WTC11 (cell line): Measurements from ENCODE around the gene COL2A1. TPM values are rescaled to one million over a fixed set of nuclear protein-coding genes. Genes with fewer than 3 reads are reported as not detected.

ENCODE experiments used
- ATAC-seq: fragments of 200-7000 bp; cut with Tn5 transposase; 2 replicates; pipeline ENCODE4 v1.10.0; 2021; ENCODE audit warnings: mild to moderate bottlenecking, moderate library complexity
- CTCF ChIA-PET: fragments of 300-600 bp; sonication (Branson Sonifier 250); formaldehyde crosslinking; loops from one replicate; lab custom pipeline; 2021; ENCODE audit warnings: antibody characterized with exemption; lab: Charles Lee
- POLR2A ChIA-PET: fragments of 350-600 bp; sonication (Branson Sonifier 250); formaldehyde crosslinking; loops from one replicate; lab custom pipeline; 2021; ENCODE audit warnings: antibody characterized with exemption; lab: Charles Lee
- DNase-seq: peaks from one replicate; pipeline ENCODE4 v3.0.0; 2021; ENCODE audit warnings: low spot score
- H3K27ac Mint-ChIP-seq: 2 replicates; pipeline ENCODE4 v1.8.0; 2021; ENCODE audit warnings: mixed read lengths
- H3K27me3 Mint-ChIP-seq: 2 replicates; pipeline ENCODE4 v1.8.0; 2021; ENCODE audit warnings: low read depth, mild to moderate bottlenecking, moderate library complexity, mixed read lengths
- H3K36me3 Mint-ChIP-seq: 2 replicates; pipeline ENCODE4 v1.8.0; 2021; ENCODE audit warnings: mixed read lengths
- H3K4me1 Mint-ChIP-seq: 2 replicates; pipeline ENCODE4 v1.8.0; 2022; ENCODE audit warnings: mixed read lengths
- H3K4me3 Mint-ChIP-seq: 2 replicates; pipeline ENCODE4 v1.8.0; 2021; ENCODE audit warnings: mild to moderate bottlenecking, moderate library complexity, mixed read lengths
- H3K9me3 Mint-ChIP-seq: 2 replicates; pipeline ENCODE4 v1.8.0; 2021; ENCODE audit warnings: mixed read lengths
- AFF4 ChIP-seq: sonication (generic); formaldehyde crosslinking; IDR thresholded peaks from 2 replicates; pipeline ENCODE4 v1.8.1; 2023; ENCODE audit warnings: mild to moderate bottlenecking, missing genetic modification reagents, borderline replicate concordance
- GTF2I ChIP-seq: fragments of 250-450 bp; sonication (Bioruptor Pico); conservative IDR thresholded peaks from 2 replicates; pipeline ENCODE4 v1.4.0; 2021; ENCODE audit warnings: mild to moderate bottlenecking
- JUN ChIP-seq: sonication (generic); formaldehyde crosslinking; IDR thresholded peaks from 2 replicates; pipeline ENCODE4 v1.8.0; 2023; ENCODE audit warnings: mild to moderate bottlenecking, missing genetic modification reagents
- NR1H2 ChIP-seq: sonication (generic); formaldehyde crosslinking; IDR thresholded peaks from 2 replicates; pipeline ENCODE4 v1.9.0; 2021; ENCODE audit warnings: mild to moderate bottlenecking, moderate library complexity, missing genetic modification reagents
- PREB ChIP-seq: sonication (generic); formaldehyde crosslinking; IDR thresholded peaks from 2 replicates; pipeline ENCODE4 v1.8.1; 2022; ENCODE audit warnings: mild to moderate bottlenecking, missing genetic modification reagents, moderate library complexity, borderline replicate concordance
- PRRX2 ChIP-seq: fragments of 250-450 bp; sonication (Bioruptor Pico); IDR thresholded peaks from 2 replicates; pipeline ENCODE4 v1.8.0; 2021; ENCODE audit warnings: mild to moderate bottlenecking
- SMAD4 ChIP-seq: sonication (generic); formaldehyde crosslinking; IDR thresholded peaks from 2 replicates; pipeline ENCODE4 v1.8.0; 2022; ENCODE audit warnings: mild to moderate bottlenecking, missing genetic modification reagents
- TCF7 ChIP-seq: sonication (generic); formaldehyde crosslinking; IDR thresholded peaks from 2 replicates; pipeline ENCODE4 v1.8.0; 2022; ENCODE audit warnings: mild to moderate bottlenecking, low read depth, missing genetic modification reagents, moderate library complexity
- TP53 ChIP-seq: sonication (generic); formaldehyde crosslinking; IDR thresholded peaks from 2 replicates; pipeline ENCODE4 v1.8.1; 2023; ENCODE audit warnings: mild to moderate bottlenecking, missing genetic modification reagents
- ZMAT4 ChIP-seq: fragments of 250-450 bp; sonication (Bioruptor Pico); IDR thresholded peaks from 2 replicates; pipeline ENCODE4 v1.9.0; 2021; ENCODE audit warnings: mild to moderate bottlenecking
- ZNF671 ChIP-seq: fragments of 250-450 bp; sonication (Bioruptor Pico); IDR thresholded peaks from 2 replicates; pipeline ENCODE4 v1.8.0; 2021; ENCODE audit warnings: mild to moderate bottlenecking
- total RNA-seq: library from RNA; stranded (reverse); gene quantifications from 3 replicates; pipeline ENCODE4 v1.2.3, GENCODE V29; 2021
- TF ChIP-seq, protein P1 (sequence below): sonication (generic); formaldehyde crosslinking; IDR thresholded peaks from 2 replicates; pipeline ENCODE4 v1.8.1; 2022; ENCODE audit warnings: low read depth, mild to moderate bottlenecking, moderate library complexity, missing genetic modification reagents, borderline replicate concordance
- TF ChIP-seq, protein P2 (sequence below): sonication (generic); formaldehyde crosslinking; IDR thresholded peaks from 2 replicates; pipeline ENCODE4 v1.8.0; 2023; ENCODE audit warnings: mild to moderate bottlenecking, missing genetic modification reagents
- TF ChIP-seq, protein P3 (sequence below): sonication (generic); formaldehyde crosslinking; IDR thresholded peaks from 2 replicates; pipeline ENCODE4 v1.8.0; 2022; ENCODE audit warnings: mild to moderate bottlenecking, missing genetic modification reagents
- TF ChIP-seq, protein P4 (sequence below): fragments of 250-450 bp; sonication (Bioruptor Pico); IDR thresholded peaks from 2 replicates; pipeline ENCODE4 v1.8.0; 2021; ENCODE audit warnings: mild to moderate bottlenecking

Gene COL2A1
- total RNA-seq, 1 experiment from 2014 or later, result 20.9 TPM

GRCh38 chr12:47939009-47939601 is 65.2 kb downstream of the COL2A1 start:
- no peaks in the 10 kb centered on the region for H3K36me3 Mint-ChIP-seq
- H3K4me3 Mint-ChIP-seq, result no peak overlapping the region
- DNase-seq, result no peak
- H3K27me3 Mint-ChIP-seq, result peaks cover 27% of the 10 kb centered on the region
- H3K9me3 Mint-ChIP-seq, result no peaks in the 10 kb centered on the region
- ChIA-PET CTCF (interaction anchor here (1.0 to 2.1 kb wide), 3 partner anchors 7 to 34 kb away, joined by 3 to 13 read pairs (median 9); partner anchors contain the start of gene VDR), POLR2A (no interaction called here)
- TF ChIP-seq PRRX2 (CRISPR knock-in tag) (no peak), GTF2I (CRISPR knock-in tag) (no peak), ZMAT4 (CRISPR knock-in tag) (no peak), TCF7 (CRISPR knock-in tag) (no peak), TP53 (CRISPR knock-in tag) (no peak), JUN (CRISPR knock-in tag) (no peak), AFF4 (CRISPR knock-in tag) (no peak)
- TF ChIP-seq, protein P1, sequence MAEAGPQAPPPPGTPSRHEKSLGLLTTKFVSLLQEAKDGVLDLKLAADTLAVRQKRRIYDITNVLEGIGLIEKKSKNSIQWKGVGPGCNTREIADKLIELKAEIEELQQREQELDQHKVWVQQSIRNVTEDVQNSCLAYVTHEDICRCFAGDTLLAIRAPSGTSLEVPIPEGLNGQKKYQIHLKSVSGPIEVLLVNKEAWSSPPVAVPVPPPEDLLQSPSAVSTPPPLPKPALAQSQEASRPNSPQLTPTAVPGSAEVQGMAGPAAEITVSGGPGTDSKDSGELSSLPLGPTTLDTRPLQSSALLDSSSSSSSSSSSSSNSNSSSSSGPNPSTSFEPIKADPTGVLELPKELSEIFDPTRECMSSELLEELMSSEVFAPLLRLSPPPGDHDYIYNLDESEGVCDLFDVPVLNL (CRISPR knock-in tag), result no peak
- TF ChIP-seq, protein P2, sequence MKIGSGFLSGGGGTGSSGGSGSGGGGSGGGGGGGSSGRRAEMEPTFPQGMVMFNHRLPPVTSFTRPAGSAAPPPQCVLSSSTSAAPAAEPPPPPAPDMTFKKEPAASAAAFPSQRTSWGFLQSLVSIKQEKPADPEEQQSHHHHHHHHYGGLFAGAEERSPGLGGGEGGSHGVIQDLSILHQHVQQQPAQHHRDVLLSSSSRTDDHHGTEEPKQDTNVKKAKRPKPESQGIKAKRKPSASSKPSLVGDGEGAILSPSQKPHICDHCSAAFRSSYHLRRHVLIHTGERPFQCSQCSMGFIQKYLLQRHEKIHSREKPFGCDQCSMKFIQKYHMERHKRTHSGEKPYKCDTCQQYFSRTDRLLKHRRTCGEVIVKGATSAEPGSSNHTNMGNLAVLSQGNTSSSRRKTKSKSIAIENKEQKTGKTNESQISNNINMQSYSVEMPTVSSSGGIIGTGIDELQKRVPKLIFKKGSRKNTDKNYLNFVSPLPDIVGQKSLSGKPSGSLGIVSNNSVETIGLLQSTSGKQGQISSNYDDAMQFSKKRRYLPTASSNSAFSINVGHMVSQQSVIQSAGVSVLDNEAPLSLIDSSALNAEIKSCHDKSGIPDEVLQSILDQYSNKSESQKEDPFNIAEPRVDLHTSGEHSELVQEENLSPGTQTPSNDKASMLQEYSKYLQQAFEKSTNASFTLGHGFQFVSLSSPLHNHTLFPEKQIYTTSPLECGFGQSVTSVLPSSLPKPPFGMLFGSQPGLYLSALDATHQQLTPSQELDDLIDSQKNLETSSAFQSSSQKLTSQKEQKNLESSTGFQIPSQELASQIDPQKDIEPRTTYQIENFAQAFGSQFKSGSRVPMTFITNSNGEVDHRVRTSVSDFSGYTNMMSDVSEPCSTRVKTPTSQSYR (CRISPR knock-in tag), result no peak
- TF ChIP-seq, all 79 proteins: peak for 0
- H3K27ac Mint-ChIP-seq, result no peak overlapping the region
- H3K4me1 Mint-ChIP-seq, result peaks cover 14% of the 10 kb centered on the region
- ATAC-seq, result no peak

GRCh38 chr12:47938594-47938993 is 65.7 kb downstream of the COL2A1 start:
- ATAC-seq (no peak), DNase-seq (no peak)
- CTCF ChIA-PET, result interaction anchor here (1.0 to 2.1 kb wide), 3 partner anchors 8 to 34 kb away, joined by 3 to 13 read pairs (median 9); partner anchors contain the start of gene VDR
- Mint-ChIP-seq H3K27me3 (peaks cover 26% of the 10 kb centered on the region), H3K4me3 (no peak overlapping the region), H3K27ac (no peak overlapping the region), H3K4me1 (peaks cover 14% of the 10 kb centered on the region), H3K36me3 (no peaks in the 10 kb centered on the region), H3K9me3 (no peaks in the 10 kb centered on the region)
- POLR2A ChIA-PET, result no interaction called here
- no peak for TF ChIP-seq PREB (CRISPR knock-in tag)
- no peak for TF ChIP-seq ZNF671 (CRISPR knock-in tag)
- TF ChIP-seq GTF2I (CRISPR knock-in tag), result no peak
- TF ChIP-seq SMAD4, result no peak
- no peak for TF ChIP-seq AFF4 (CRISPR knock-in tag)
- TF ChIP-seq, protein P3, sequence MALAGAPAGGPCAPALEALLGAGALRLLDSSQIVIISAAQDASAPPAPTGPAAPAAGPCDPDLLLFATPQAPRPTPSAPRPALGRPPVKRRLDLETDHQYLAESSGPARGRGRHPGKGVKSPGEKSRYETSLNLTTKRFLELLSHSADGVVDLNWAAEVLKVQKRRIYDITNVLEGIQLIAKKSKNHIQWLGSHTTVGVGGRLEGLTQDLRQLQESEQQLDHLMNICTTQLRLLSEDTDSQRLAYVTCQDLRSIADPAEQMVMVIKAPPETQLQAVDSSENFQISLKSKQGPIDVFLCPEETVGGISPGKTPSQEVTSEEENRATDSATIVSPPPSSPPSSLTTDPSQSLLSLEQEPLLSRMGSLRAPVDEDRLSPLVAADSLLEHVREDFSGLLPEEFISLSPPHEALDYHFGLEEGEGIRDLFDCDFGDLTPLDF, result no peak
- TF ChIP-seq, protein P4, sequence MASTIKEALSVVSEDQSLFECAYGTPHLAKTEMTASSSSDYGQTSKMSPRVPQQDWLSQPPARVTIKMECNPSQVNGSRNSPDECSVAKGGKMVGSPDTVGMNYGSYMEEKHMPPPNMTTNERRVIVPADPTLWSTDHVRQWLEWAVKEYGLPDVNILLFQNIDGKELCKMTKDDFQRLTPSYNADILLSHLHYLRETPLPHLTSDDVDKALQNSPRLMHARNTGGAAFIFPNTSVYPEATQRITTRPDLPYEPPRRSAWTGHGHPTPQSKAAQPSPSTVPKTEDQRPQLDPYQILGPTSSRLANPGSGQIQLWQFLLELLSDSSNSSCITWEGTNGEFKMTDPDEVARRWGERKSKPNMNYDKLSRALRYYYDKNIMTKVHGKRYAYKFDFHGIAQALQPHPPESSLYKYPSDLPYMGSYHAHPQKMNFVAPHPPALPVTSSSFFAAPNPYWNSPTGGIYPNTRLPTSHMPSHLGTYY (CRISPR knock-in tag), result no peak
- no peak for TF ChIP-seq NR1H2 (CRISPR knock-in tag)
